B cell (primary cell): ENCODE measurements around the gene SPATA21.

ENCODE experiments used
- EZH2 ChIP-seq: IDR thresholded peaks from 2 replicates; pipeline ENCODE4 v1.6.1; 2012; ENCODE audit warnings: borderline replicate concordance, low read depth, mild to moderate bottlenecking, moderate library complexity, low read length; ENCODE audit not compliant: insufficient read depth, poor library complexity, severe bottlenecking
- TF ChIP-seq, protein P1 (sequence below): fragments of 200-600 bp; IDR thresholded peaks from one replicate; pipeline ENCODE4 v1.8.0; 2022; ENCODE audit warnings: antibody characterized with exemption, mild to moderate bottlenecking

- TF ChIP-seq, protein P1, sequence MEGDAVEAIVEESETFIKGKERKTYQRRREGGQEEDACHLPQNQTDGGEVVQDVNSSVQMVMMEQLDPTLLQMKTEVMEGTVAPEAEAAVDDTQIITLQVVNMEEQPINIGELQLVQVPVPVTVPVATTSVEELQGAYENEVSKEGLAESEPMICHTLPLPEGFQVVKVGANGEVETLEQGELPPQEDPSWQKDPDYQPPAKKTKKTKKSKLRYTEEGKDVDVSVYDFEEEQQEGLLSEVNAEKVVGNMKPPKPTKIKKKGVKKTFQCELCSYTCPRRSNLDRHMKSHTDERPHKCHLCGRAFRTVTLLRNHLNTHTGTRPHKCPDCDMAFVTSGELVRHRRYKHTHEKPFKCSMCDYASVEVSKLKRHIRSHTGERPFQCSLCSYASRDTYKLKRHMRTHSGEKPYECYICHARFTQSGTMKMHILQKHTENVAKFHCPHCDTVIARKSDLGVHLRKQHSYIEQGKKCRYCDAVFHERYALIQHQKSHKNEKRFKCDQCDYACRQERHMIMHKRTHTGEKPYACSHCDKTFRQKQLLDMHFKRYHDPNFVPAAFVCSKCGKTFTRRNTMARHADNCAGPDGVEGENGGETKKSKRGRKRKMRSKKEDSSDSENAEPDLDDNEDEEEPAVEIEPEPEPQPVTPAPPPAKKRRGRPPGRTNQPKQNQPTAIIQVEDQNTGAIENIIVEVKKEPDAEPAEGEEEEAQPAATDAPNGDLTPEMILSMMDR: no peak
- TF ChIP-seq EZH2: no peak
Measured at GRCh38 chr1:16418823-16419425, 18.3 kb downstream of the SPATA21 start.
